ENCODE measurements around the gene HES2.
"Not testable (repeated sequence)": the region's sequence is repeated elsewhere in the genome, so short reads cannot be mapped to it uniquely, and the experiment has no call there.

HES2 gene

GRCh38 chr1:6436277-6436676 is 16.6 kb upstream of the HES2 start:
- not testable (repeated sequence) for DNase-seq (ENCODE audit: low spot score)

- DNase-seq (ENCODE audit: low spot score) = no peak
These were observed 15.8 kb upstream of the HES2 start for GRCh38 chr1:6435547-6435946.

- no peak for DNase-seq (ENCODE audit: low spot score)
These were observed 15.4 kb upstream of the HES2 start for GRCh38 chr1:6435129-6435528.

GRCh38 chr1:6434186-6434585 is 14.5 kb upstream of the HES2 start:
- no peak for DNase-seq (ENCODE audit: low spot score)

- not testable (repeated sequence) for DNase-seq (ENCODE audit: low spot score)
These were observed 12.2 kb upstream of the HES2 start for GRCh38 chr1:6431645-6432579.

GRCh38 chr1:6429660-6430411 is 10.1 kb upstream of the HES2 start:
- not testable (repeated sequence) for DNase-seq (ENCODE audit: low spot score)

- not testable (repeated sequence) for DNase-seq (ENCODE audit: low spot score)
These were observed 8.7 kb upstream of the HES2 start for GRCh38 chr1:6428453-6428852.

- peak; percentile 37 for DNase-seq (ENCODE audit: low spot score)
These were observed 8.0 kb upstream of the HES2 start for GRCh38 chr1:6427441-6428390.

- DNase-seq (ENCODE audit: low spot score) = no peak
These were observed 7.2 kb upstream of the HES2 start for GRCh38 chr1:6426972-6427350.

- DNase-seq (ENCODE audit: low spot score) = no peak
These were observed 6.7 kb upstream of the HES2 start for GRCh38 chr1:6426277-6426971.

GRCh38 chr1:6425658-6426057 is 5.9 kb upstream of the HES2 start:
- DNase-seq (ENCODE audit: low spot score) = no peak

- DNase-seq (ENCODE audit: low spot score) = peak; percentile 35
These were observed 5.2 kb upstream of the HES2 start, which contains the start of gene ESPN for GRCh38 chr1:6424619-6425593. Gene ESPN, plus strand, starts transcription at chr1:6424776. Its CDS starts 180 bp downstream, at chr1:6424956.

- DNase-seq (ENCODE audit: low spot score) = peak; percentile 34
These were observed 4.4 kb upstream of the HES2 start for GRCh38 chr1:6424000-6424565.

- peak; percentile 93 for DNase-seq (ENCODE audit: low spot score)
These were observed 3.7 kb upstream of the HES2 start for GRCh38 chr1:6423321-6423999.

GRCh38 chr1:6421266-6421665 is 1.5 kb upstream of the HES2 start:
- no peak for DNase-seq (ENCODE audit: low spot score)

- peak; percentile 60 for DNase-seq (ENCODE audit: low spot score)
These were observed 829 bp upstream of the HES2 start for GRCh38 chr1:6420454-6421042.

- DNase-seq (ENCODE audit: low spot score) = peak; percentile 48
These were observed 319 bp downstream of the HES2 start for GRCh38 chr1:6419397-6419803.

- DNase-seq (ENCODE audit: low spot score) = peak; percentile 36
These were observed 887 bp downstream of the HES2 start for GRCh38 chr1:6418668-6419396.

Measured in SW480 (cell line).